SH-SY5Y (cell line): ENCODE measurements around the gene ERAS.

Experiments
- GATA2 ChIP-seq: IDR thresholded peaks from 2 replicates; pipeline ENCODE4 v1.6.1; 2011; ENCODE audit warnings: mild to moderate bottlenecking, low read depth, low read length
- GATA3 ChIP-seq: IDR thresholded peaks from 2 replicates; pipeline ENCODE4 v1.6.1; 2011; ENCODE audit warnings: low read depth, mild to moderate bottlenecking, low read length, moderate library complexity

DNA sequence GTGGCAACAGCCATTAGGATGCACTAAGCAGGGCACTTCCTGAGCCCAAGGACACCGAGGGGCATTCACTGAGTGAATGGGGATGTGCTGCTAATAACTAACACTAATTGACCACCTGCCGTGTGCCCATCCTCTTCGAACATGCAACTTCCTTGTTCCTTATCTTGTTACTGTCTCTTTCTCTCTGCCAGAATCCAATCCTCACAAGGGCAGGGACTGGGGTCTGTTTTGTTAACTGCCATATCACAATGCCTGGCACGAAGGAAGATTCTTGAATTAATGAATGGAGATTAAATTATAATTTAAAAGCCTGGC, 1.3 kb downstream of the ERAS start:
- TF ChIP-seq GATA2 (no peak), GATA3 (no peak)
